GM21528 (cell line): ENCODE data around the gene CADM1.

Source experiments
- ATAC-seq: cut with Tn5 transposase; IDR thresholded peaks from one replicate; pipeline ENCODE4 v1.9.1; 2021; ENCODE audit warnings: mild to moderate bottlenecking, moderate library complexity; ENCODE audit not compliant: unreplicated experiment, low FRiP score

The CADM1 gene

GRCh38 chr11:115221461-115222069, 282.6 kb downstream of the CADM1 start:
- peak; percentile 45 for ATAC-seq

- ATAC-seq: no peak
These were observed 283.3 kb downstream of the CADM1 start for GRCh38 chr11:115220911-115221310.

GRCh38 chr11:115220423-115220822, 283.8 kb downstream of the CADM1 start:
- ATAC-seq: no peak

- no peak for ATAC-seq
These were observed 284.8 kb downstream of the CADM1 start for GRCh38 chr11:115219376-115219775.

- ATAC-seq: no peak
These were observed 286.4 kb downstream of the CADM1 start for GRCh38 chr11:115217726-115218311.

DNA sequence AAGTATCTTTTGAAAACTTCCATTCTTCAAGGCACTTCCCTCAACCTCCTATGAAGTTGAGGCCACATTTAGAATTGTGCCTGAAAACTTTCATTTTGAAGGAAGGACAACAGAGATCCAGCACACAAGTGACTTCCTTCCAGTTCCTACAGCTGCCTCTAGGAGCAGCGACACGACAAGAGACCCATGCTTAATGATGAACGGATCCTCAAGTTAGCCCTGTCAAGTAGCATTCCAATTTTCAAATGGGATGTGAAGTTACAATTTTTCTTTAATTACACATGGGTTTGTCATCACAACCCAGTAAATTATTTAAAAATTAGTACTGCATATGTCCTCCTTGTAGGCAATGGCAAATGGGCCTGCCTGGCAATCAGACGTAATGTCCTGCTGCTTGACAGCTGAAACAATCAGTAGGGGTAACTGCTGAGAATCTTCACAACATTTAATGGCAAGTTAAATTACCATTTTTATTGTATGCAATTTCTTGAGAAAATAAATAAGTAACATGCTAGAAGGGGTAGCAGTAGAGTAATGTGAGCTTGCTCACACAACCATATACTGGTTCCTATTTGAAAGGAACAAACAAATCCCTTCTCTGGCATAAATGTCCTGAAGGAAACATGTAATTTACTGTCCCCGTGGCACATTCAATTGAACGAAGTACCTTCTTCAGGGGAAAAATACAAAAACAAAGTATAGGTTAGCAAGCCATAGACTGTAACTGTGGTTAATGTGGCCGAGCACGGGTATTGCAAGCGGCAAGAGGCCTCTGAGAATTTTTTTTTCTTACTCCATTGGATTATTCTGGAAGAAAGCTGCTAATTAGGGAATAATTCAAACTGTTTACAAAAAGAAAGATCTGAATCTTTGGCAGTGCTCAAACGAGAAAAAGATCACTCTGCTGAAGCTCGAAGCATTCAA, 288.3 kb downstream of the CADM1 start:
- ATAC-seq: no peak

- ATAC-seq: no peak
These were observed 289.5 kb downstream of the CADM1 start for GRCh38 chr11:115214644-115215234.

DNA sequence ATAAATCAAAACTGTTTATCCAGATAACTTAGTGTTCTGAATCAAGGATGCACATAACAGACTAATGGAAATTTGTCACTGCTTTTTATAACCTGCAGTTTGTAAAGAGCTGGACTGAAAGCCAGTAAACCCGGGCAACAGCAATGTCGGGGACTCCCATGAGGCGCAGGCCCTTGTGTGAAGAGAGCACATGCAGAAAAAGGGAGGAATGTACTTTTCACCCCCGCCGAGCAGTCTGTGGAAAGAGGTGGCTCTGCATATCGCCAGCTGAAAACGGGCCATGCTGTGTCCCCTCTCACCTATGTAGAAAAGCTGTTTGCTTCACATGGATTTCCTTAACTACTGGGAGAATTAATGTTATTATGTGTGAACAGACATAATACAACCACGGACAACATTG, 291.2 kb downstream of the CADM1 start:
- ATAC-seq: no peak

- no peak for ATAC-seq
These were observed 295.4 kb downstream of the CADM1 start for GRCh38 chr11:115208808-115209259.

GRCh38 chr11:115207916-115208315, 296.3 kb downstream of the CADM1 start:
- no peak for ATAC-seq

GRCh38 chr11:115207166-115207591, 297.0 kb downstream of the CADM1 start:
- no peak for ATAC-seq

DNA sequence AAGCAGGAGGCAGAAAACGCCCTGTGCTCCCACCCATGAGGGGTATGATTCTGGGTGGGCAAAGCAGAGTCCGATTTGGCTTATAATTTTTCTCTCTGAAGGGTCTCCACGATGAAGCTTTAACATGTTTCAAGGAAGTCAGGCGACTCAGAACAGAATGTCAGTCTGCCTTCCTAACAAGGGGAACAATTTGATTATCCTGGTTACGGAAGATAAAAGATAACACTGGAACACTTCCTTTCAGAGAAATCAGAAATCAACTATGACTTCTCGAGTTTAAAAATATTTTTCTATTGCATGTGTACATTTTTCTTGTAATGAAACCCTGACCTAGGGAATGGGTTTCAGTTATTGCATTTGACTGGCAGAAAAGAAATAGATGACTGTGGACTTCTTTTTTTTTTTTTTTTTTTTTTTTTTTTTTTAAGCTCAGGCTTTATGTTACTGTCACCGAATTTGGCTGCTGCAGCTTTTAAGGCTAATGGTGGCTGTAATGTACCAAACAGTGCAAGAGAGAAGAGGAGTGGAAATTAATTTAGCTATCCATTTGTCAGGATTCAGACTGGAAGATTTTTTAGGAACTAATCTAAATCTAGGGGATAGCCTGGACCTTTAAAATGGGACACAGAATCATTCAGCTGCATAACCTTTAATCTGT, 297.7 kb downstream of the CADM1 start:
- no peak for ATAC-seq

GRCh38 chr11:115202900-115203552, 301.2 kb downstream of the CADM1 start:
- ATAC-seq: no peak

DNA sequence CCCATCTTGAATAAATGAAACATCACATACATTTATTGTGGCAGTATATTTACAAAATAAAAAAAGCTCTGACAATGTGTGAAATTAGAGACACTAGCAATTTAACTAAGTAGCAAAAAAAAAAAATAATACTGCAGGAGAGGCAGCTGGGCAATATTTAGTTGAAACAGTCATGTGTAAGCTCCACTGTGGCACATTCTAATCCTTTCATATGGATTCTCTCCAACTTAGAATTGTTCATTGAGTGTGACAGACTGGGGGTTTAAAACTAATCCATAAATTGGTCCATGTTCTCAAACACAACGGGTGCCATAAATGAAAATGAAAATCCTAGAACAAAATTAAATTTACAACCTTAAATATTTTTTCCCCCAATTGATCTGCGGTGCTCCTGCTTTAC, 302.1 kb downstream of the CADM1 start:
- no peak for ATAC-seq

DNA sequence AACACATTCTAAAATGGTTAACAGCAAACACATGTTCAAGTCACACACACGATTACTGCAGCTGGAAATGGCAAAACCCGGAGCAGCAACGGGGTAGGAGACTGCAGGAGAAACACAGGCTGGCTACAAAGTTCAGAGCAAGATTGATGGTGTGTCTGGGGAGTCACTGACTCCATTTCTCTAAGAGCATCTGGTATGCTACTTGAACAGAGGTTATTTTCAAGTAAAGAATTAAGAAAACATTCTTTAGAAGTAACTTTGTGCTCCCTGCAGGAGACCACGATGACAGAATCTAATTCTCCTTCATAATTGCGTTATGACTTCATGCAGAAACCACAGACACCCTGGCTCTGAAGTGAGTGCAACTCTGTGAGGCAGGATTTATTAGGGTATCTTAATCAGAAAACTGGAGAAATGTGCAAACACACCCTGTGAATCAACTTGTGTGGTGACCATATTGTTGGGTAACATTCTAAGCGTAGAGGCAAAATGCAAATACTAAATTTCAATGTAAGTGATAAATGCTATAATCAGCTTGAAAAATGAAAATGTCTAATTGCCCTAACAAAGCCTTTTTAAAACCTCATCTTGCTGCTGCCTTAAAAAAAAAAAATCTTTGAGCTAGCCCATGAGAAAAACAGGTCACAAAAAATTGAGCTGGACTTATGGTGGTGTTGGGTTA, 303.0 kb downstream of the CADM1 start:
- no peak for ATAC-seq

- no peak for ATAC-seq
These were observed 304.6 kb downstream of the CADM1 start for GRCh38 chr11:115199481-115200069.

- no peak for ATAC-seq
These were observed 305.9 kb downstream of the CADM1 start for GRCh38 chr11:115198321-115198741.

- ATAC-seq: no peak
These were observed 306.8 kb downstream of the CADM1 start for GRCh38 chr11:115197433-115197832.

GRCh38 chr11:115197031-115197430, 307.2 kb downstream of the CADM1 start:
- ATAC-seq: no peak
